HG03442 (cell line): Measurements from ENCODE around the gene IL37.
"Not testable (repeated sequence)": the region's sequence is repeated elsewhere in the genome, so short reads cannot be mapped to it uniquely, and the experiment has no call there.

Experiments
- ATAC-seq: cut with Tn5 transposase; IDR thresholded peaks from one replicate; pipeline ENCODE4 v1.9.1; 2021; ENCODE audit warnings: mild to moderate bottlenecking, moderate library complexity; ENCODE audit not compliant: unreplicated experiment

The IL37 gene

DNA sequence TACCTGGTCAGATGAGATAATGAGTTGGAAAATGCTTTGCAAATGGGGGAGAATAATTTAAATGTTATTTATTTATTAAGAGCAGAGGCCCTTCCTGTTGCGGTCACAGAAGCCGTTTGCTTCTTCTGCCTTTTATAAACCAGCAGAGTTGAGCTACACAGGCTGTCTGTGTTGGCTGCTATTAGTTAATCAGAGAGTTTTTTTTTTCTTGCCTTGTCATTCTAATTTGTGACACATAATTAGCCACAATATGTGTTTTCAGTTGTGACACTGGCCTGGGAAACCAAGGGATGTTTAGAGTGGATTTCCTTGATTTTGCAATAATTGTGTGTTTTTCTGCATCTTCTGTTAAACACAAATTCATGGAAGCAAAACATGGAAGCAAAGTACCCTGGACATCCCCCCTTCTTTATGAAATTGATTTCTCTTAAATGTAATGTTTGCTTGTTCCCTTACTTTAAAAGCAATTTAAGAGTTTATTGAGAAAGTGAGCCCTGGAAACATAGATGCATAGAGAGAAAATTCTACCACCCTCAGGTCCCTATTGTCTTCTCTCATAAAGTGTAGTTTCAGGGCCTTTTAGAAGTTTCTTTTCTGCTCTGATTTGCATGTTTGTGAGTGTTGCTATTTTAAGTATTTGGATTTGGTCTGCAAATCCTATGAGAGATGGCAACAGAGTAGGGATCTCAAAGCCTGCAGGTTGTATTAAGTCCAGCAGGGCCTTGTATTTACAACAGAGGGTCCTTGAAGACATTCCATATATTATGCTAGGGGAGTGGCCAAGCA is 22.8 kb upstream of the IL37 start:
- ATAC-seq, result no peak

DNA sequence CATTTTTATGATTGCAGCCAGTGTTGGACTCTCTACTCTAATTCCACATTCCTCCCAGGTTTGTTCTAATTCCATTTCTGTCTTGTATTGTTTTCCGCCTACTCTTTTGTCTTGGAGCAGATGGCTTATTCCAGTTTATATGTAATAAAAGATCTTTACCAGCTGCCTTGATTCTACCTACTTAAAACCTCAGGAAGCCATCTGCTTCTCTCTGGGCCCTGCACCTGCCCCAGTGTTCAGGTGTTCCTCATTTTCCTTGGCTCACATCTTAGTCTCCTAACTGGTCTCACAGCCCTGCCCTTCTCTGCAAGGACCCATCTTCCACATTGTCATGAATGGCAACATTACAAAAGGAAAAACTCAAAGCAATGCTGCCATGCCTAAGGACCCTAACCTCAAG is 21.0 kb upstream of the IL37 start:
- no peak for ATAC-seq

GRCh38 chr2:112891385-112891831 is 19.6 kb upstream of the IL37 start:
- ATAC-seq, result no peak

- no peak for ATAC-seq
Observed at GRCh38 chr2:112893752-112894151, 17.2 kb upstream of the IL37 start.

DNA sequence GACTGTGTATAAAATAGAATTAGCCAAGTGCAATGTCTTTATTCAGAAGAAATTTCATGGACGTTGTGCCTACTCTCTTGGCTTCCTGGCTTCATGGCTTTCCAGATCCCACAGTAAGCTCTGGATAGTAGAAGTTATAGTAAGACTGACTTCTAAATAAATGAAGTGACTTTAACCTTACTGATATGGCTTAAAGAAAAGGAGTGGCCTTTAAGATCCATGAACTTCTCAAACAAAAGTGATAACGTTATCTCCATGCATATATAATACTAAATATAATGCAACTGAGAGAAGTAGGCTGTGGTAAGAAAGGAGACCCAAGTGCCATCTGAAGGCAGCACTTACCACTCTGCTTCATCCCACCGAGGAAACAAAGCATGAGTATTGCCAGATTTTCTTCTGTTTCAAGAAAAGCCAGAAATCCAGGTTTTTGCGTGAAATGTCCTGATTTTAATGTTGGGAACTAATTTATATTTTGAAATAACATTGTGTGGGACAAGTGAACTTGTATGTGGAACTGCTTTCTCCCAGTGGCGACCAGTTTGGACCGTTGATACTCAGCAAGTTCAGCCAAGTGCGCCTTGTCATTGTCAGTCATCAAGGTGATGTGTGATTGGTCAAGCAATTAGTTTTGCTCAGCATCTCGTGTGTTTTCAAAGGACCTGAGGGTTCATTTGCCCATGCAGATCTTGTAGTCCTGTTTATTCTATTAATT is 13.9 kb upstream of the IL37 start:
- no peak for ATAC-seq

DNA sequence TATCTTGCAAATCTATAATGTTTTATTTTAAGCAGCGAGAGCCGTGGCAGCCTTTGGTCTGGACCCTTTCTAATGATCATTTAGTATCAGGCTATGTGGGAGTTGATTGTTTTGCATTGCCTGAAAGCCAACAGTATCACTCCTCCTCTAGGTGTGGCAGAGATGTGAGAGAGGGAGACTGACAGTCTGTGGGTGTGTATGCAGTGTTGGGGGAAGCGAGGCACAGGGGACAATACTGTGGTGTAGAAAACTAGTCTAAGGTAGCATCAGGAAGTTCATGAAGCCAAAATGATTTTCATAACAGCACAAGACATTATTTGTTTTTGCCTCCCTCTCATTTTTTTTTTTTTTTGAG is 13.4 kb upstream of the IL37 start:
- no peak for ATAC-seq

- not testable (repeated sequence) for ATAC-seq
Observed at GRCh38 chr2:112901431-112902065, 9.4 kb upstream of the IL37 start.

DNA sequence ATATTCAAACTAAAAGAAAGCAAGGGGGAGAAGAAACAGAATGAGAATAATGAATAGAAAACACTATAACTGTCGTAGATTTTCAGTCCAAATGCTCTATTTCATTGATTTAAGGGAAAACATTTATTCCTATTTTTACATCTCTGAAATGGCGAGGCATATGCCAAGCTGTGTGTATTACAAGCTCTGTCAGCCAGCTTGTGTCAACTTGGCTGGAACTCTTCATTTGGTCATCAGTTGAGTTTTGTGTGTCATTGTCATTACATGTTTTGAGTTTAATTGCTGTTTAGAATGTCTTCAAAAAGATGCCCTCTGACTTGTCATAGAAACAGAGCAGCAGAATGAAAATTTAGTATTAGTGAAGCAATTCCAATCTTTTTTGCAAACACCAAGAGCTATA is 8.1 kb upstream of the IL37 start:
- ATAC-seq, result no peak

DNA sequence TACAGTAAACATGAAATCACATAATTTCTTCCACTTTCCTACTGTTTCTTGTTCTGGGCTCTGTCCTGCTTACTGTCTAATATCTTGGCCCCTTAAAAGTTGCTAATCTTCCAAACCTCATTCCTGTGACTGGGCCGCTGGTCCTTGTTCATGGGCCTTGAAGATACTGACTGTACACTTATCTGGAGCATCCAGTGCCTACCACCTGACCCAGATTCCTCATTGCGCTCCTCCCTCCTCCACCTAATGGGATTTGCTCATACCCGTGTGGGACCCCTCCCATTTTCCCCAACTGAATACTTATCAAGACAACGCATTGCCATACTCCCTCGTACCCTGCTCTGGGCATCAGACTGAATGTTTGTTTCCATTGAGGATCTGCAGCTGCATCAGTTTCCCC is 6.1 kb upstream of the IL37 start:
- no peak for ATAC-seq

DNA sequence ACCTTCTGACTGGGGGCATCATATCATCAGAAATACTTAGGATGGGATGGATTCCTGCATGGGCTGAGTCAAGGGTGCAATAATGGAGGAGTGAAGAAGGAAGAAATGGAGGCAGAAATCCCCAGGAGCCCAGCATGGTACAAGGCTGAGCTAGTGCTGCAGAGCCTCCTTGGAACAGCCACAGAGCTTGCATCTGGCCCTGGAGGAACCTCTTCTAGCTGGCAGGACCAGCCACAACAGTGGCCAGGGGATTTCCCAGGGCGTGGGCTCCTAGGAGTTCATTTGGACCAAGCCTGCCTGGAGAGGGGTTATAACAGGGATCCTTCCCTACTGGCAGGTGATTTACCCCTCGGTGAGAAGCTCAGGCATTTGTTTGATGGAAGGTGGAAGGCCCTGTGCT is 4.7 kb upstream of the IL37 start:
- ATAC-seq, result no peak

- ATAC-seq, result no peak
Observed at GRCh38 chr2:112907001-112907949, 3.7 kb upstream of the IL37 start.

- ATAC-seq, result not testable (repeated sequence)
Observed at GRCh38 chr2:112908559-112908958, 2.4 kb upstream of the IL37 start.

- no peak for ATAC-seq
Observed at GRCh38 chr2:112910219-112910618, 746 bp upstream of the IL37 start.

- no peak for ATAC-seq
Observed at GRCh38 chr2:112912403-112912802, 1.4 kb downstream of the IL37 start.

DNA sequence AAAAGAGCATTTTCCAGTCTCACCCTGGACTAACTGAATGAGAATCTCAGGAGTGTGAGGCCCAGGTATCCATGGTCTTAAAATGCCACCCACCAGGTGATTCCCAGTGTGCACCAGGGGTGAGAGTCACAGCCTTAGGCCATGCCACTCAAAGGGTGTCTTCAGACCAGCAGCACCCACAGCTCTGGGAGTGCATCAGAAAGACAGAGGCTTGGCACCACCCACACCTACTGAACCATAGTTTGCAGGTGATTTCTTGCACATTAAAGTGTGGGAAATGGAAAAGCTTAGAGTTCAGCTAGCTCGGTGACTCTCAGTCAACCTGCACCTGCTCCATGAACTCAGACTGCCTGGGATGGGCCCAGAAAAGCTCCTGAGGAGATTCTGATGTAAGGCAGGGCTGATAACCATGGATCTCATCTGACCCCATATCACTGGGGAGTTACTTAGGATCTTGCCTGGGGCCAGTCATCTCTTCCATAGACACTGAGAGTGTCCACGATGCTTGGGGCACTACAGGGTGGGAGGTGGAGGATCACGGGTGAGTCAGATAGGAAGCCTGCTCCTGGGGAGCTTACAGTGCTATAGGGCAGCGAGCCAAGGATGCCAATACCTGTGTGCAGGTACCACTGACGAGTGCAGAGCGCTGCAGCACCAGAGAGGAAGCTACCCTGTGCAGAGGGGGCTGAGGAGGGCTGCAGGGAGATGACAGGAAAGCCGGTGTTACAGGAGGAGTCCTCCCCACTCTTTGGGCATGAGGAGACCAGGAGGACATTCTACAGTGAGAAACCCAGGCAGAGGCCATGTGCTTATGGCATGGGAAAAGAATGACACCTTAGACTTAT is 4.6 kb downstream of the IL37 start:
- no peak for ATAC-seq

- peak; percentile 24 for ATAC-seq
Observed at GRCh38 chr2:112916145-112916571, 5.2 kb downstream of the IL37 start.

DNA sequence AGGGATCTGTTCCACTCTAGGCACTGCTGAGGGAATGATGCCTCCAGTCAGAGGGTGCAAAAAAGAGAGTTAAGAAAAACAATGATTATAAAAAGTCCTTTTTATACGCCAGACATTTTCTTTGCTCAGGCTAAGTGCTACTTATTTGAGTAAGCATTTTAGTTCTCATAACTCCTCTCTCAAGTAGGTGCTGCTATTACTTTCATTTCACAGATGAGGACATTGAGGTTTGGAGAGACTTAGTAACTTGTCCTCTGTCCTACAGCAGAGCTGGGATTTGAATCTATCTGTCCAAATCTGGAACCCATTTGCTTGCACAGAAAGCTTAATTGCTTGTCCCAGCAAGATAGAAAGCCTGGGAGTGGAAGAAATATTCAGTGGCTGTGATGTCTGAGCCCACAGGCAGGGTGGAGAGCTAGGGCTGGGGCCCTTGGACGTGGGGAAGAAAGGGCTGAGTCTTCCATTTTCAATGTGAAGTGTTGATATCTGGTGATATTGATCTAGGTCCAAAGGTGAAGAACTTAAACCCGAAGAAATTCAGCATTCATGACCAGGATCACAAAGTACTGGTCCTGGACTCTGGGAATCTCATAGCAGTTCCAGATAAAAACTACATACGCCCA is 5.8 kb downstream of the IL37 start:
- peak; percentile 49 for ATAC-seq

DNA sequence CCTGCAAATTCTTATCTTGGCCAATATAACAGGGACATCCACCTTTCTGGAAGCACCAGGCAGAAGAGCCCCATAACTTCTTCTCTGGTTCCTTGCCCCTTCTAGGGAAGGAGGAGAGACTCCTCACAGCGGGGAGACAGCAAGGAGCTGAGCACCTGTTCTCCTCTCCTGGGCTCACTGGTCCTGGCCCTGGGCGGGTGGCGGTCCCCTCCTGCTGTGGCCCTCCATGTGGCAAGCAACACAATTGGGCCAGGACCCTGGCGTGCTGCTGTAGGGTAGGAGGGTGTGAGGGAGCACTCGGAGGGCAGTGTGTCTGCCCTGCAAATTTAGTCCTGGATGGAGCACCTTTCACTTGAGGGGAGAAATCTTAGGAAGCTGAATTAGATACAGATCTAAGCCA is 6.9 kb downstream of the IL37 start:
- no peak for ATAC-seq

DNA sequence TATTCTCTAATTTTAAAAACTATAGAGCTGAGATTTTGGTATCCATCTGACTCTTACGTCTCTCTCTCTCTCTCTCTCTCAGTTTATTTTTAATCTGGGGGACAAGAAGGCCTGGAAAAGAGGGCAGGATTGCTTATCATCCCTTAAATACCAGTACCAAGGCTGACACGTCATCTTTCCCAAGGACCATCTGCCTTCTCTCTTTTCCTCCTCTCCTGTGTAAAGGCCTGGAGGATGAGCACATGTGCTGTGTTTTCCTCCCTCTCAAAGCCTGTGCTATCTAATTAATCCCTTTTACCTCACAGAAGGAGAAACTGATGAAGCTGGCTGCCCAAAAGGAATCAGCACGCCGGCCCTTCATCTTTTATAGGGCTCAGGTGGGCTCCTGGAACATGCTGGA is 7.3 kb downstream of the IL37 start:
- ATAC-seq, result no peak

GRCh38 chr2:112919086-112919485 is 8.1 kb downstream of the IL37 start:
- ATAC-seq, result no peak
